Measurements from ENCODE around the gene AGAP1. TPM values are rescaled to one million over a fixed set of nuclear protein-coding genes. Genes with fewer than 3 reads are reported as not detected.

The AGAP1 gene
- total RNA-seq, 1 donor from 2014 or later = 43.8 TPM

- peak; percentile 87 for DNase-seq (ENCODE audit: extremely low spot score, unreplicated experiment)
- no peaks in the 10 kb centered on the region for H3K9me3 Mint-ChIP-seq (ENCODE audit: unreplicated experiment)
- peaks cover 62% of the 10 kb centered on the region for H3K4me1 Mint-ChIP-seq (ENCODE audit: unreplicated experiment)
- peak overlapping the region; percentile 88 for H3K4me3 Mint-ChIP-seq (ENCODE audit: unreplicated experiment)
- H3K27me3 Mint-ChIP-seq (ENCODE audit: unreplicated experiment) = no peaks in the 10 kb centered on the region
- peaks cover 19% of the 10 kb centered on the region for H3K36me3 Mint-ChIP-seq (ENCODE audit: unreplicated experiment)
- peak overlapping the region; percentile 94 for H3K27ac Mint-ChIP-seq (ENCODE audit: unreplicated experiment)
- TF ChIP-seq CTCF (IDR thresholded peaks at IDR 0.05) = no peak
These were observed 672.3 kb downstream of the AGAP1 start for GRCh38 chr2:236165842-236166795.

GRCh38 chr2:236166796-236167296 is 673.0 kb downstream of the AGAP1 start:
- TF ChIP-seq CTCF (IDR thresholded peaks at IDR 0.05) = no peak
- Mint-ChIP-seq H3K4me1 (ENCODE audit: unreplicated experiment) (peaks cover 61% of the 10 kb centered on the region), H3K9me3 (ENCODE audit: unreplicated experiment) (no peaks in the 10 kb centered on the region), H3K27ac (ENCODE audit: unreplicated experiment) (peak overlapping the region; percentile 94), H3K4me3 (ENCODE audit: unreplicated experiment) (peak overlapping the region; percentile 88), H3K27me3 (ENCODE audit: unreplicated experiment) (no peaks in the 10 kb centered on the region), H3K36me3 (ENCODE audit: unreplicated experiment) (peaks cover 19% of the 10 kb centered on the region)
- DNase-seq (ENCODE audit: extremely low spot score, unreplicated experiment) = no peak

GRCh38 chr2:236167297-236168109 is 673.7 kb downstream of the AGAP1 start:
- H3K27ac Mint-ChIP-seq (ENCODE audit: unreplicated experiment) = no peak overlapping the region
- H3K9me3 Mint-ChIP-seq (ENCODE audit: unreplicated experiment) = no peaks in the 10 kb centered on the region

GRCh38 chr2:236168110-236169080 is 674.6 kb downstream of the AGAP1 start, which contains the start of gene GBX2:
GBX2 (minus strand) TSS chr2:236168386; CDS start chr2:236167971, 415 bp downstream.
- Mint-ChIP-seq H3K9me3 (ENCODE audit: unreplicated experiment) (no peaks in the 10 kb centered on the region), H3K4me1 (ENCODE audit: unreplicated experiment) (peaks cover 59% of the 10 kb centered on the region), H3K27me3 (ENCODE audit: unreplicated experiment) (no peaks in the 10 kb centered on the region), H3K27ac (ENCODE audit: unreplicated experiment) (peak within 1 kb of the TSS; percentile 84), H3K4me3 (ENCODE audit: unreplicated experiment) (peak within 1 kb of the TSS; percentile 81), H3K36me3 (ENCODE audit: unreplicated experiment) (peaks cover 19% of the 10 kb centered on the region)
- no peak for TF ChIP-seq CTCF (IDR thresholded peaks at IDR 0.05)
- DNase-seq (ENCODE audit: extremely low spot score, unreplicated experiment) = peak; percentile 96

More at GRCh38 chr2:236167297-236168109, 673.7 kb downstream of the AGAP1 start:
- no peak for DNase-seq (ENCODE audit: extremely low spot score, unreplicated experiment)
- Mint-ChIP-seq H3K27me3 (ENCODE audit: unreplicated experiment) (no peaks in the 10 kb centered on the region), H3K4me1 (ENCODE audit: unreplicated experiment) (peaks cover 63% of the 10 kb centered on the region), H3K4me3 (ENCODE audit: unreplicated experiment) (peak overlapping the region; percentile 88), H3K36me3 (ENCODE audit: unreplicated experiment) (peaks cover 19% of the 10 kb centered on the region)
- TF ChIP-seq CTCF (IDR thresholded peaks at IDR 0.05) = peak; percentile 49

Measured in osteocyte (in vitro differentiated cells).